Right lobe of liver (tissue), 4 donors: ENCODE measurements around the gene EID3.

ENCODE experiments used
- POLR2A ChIP-seq: fragments of 450-650 bp; IDR thresholded peaks from one replicate; pipeline ENCODE4 v1.6.1; 2017; ENCODE audit warnings: antibody characterized with exemption, mild to moderate bottlenecking
- TF ChIP-seq, protein P1 (sequence below), 4 donors: fragments of 200-600 bp in 3 of 4; fragments of 450-650 bp in 1 of 4; IDR thresholded peaks; one replicate each; pipeline versions ENCODE4 v1.5.1 to v1.8.0; 2016 to 2022; ENCODE audit warnings: antibody characterized with exemption in 4 of 4, mild to moderate bottlenecking in 2 of 4
- donor health status: DM: no; HTN: no; CAD: no.
- donor health status: DM: no; HTN: no; CAD: no.
- donor health status: DM: no; HTN: yes; CAD: no.

- TF ChIP-seq, protein P1, sequence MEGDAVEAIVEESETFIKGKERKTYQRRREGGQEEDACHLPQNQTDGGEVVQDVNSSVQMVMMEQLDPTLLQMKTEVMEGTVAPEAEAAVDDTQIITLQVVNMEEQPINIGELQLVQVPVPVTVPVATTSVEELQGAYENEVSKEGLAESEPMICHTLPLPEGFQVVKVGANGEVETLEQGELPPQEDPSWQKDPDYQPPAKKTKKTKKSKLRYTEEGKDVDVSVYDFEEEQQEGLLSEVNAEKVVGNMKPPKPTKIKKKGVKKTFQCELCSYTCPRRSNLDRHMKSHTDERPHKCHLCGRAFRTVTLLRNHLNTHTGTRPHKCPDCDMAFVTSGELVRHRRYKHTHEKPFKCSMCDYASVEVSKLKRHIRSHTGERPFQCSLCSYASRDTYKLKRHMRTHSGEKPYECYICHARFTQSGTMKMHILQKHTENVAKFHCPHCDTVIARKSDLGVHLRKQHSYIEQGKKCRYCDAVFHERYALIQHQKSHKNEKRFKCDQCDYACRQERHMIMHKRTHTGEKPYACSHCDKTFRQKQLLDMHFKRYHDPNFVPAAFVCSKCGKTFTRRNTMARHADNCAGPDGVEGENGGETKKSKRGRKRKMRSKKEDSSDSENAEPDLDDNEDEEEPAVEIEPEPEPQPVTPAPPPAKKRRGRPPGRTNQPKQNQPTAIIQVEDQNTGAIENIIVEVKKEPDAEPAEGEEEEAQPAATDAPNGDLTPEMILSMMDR (IDR thresholded peaks at IDR 0.05) = no peak
- no peak for TF ChIP-seq POLR2A
Observed at GRCh38 chr12:104282109-104282508, 21.4 kb upstream of the EID3 start.
